ENCODE measurements around the gene PXYLP1. TPM values are rescaled to one million over a fixed set of nuclear protein-coding genes. Genes with fewer than 3 reads are reported as not detected.
"Not testable (repeated sequence)": the region's sequence is repeated elsewhere in the genome, so short reads cannot be mapped to it uniquely, and the experiment has no call there.

PXYLP1 gene
- total RNA-seq, 2 experiments from 2014 or later: 21.2 to 22.6 TPM

GRCh38 chr3:141204343-141204742 lies 27.3 kb upstream of the PXYLP1 start:
- Histone ChIP-seq H3K36me3 (ENCODE audit: insufficient read depth, low read length) (no peaks in the 10 kb centered on the region), H3K4me3 (ENCODE audit: low read length) (no peak overlapping the region), H3K27ac (ENCODE audit: low read depth in 1 of 2, low read length in 2 of 2) (no peak overlapping the region), H3K27me3 (ENCODE audit: control insufficient read depth in 1 of 2, insufficient read depth in 2 of 2, low read length in 2 of 2) (no peaks in the 10 kb centered on the region), H3K4me1 (ENCODE audit: insufficient read depth, low read length) (no peaks in the 10 kb centered on the region), H3K9me3 (ENCODE audit: control insufficient read depth in 1 of 2, insufficient read depth in 1 of 2, low read length in 2 of 2) (no peaks in the 10 kb centered on the region)
- TF ChIP-seq CTCF (IDR thresholded peaks at IDR 0.05): no peak
- intact Hi-C loops (cut with DNase I, micrococcal nuclease): no loop called here
- Mint-ChIP-seq H3K4me3 (no peak overlapping the region), H3K4me1 (ENCODE audit: low read depth) (no peaks in the 10 kb centered on the region), H3K27ac (no peak overlapping the region), H3K9me3 (no peaks in the 10 kb centered on the region), H3K36me3 (ENCODE audit: low read depth) (no peaks in the 10 kb centered on the region), H3K27me3 (no peaks in the 10 kb centered on the region)
- DNase-seq: no peak
- CTCF ChIA-PET: no interaction called here
- POLR2A ChIA-PET: no interaction called here
- ATAC-seq (ENCODE audit: poor library complexity): no peak

GRCh38 chr3:141211306-141211705 lies 20.3 kb upstream of the PXYLP1 start:
- H3K4me1 Mint-ChIP-seq (ENCODE audit: low read depth); H3K9me3 Mint-ChIP-seq; CTCF ChIA-PET; H3K4me1 ChIP-seq (ENCODE audit: insufficient read depth, low read length); H3K27me3 Mint-ChIP-seq; ATAC-seq (ENCODE audit: poor library complexity); H3K36me3 ChIP-seq (ENCODE audit: insufficient read depth, low read length); H3K27me3 ChIP-seq (ENCODE audit: control insufficient read depth in 1 of 2, insufficient read depth in 2 of 2, low read length in 2 of 2); H3K9me3 ChIP-seq (ENCODE audit: control insufficient read depth in 1 of 2, insufficient read depth in 1 of 2, low read length in 2 of 2); intact Hi-C loops (cut with DNase I, micrococcal nuclease); DNase-seq; H3K27ac Mint-ChIP-seq; H3K4me3 Mint-ChIP-seq; H3K4me3 ChIP-seq (ENCODE audit: low read length); H3K36me3 Mint-ChIP-seq (ENCODE audit: low read depth); POLR2A ChIA-PET; H3K27ac ChIP-seq (ENCODE audit: low read depth in 1 of 2, low read length in 2 of 2): not testable (repeated sequence)

GRCh38 chr3:141212101-141212500 lies 19.5 kb upstream of the PXYLP1 start:
- intact Hi-C loops (cut with DNase I, micrococcal nuclease): no loop called here
- no peaks in the 10 kb centered on the region for H3K36me3 ChIP-seq (ENCODE audit: insufficient read depth, low read length)
- ChIA-PET POLR2A (no interaction called here), CTCF (no interaction called here)
- H3K27ac ChIP-seq (ENCODE audit: low read depth in 1 of 2, low read length in 2 of 2): no peak overlapping the region
- DNase-seq (no peak), ATAC-seq (ENCODE audit: poor library complexity) (no peak)
- H3K9me3 Mint-ChIP-seq: no peaks in the 10 kb centered on the region
- no peaks in the 10 kb centered on the region for H3K27me3 Mint-ChIP-seq
- H3K4me1 Mint-ChIP-seq (ENCODE audit: low read depth): no peaks in the 10 kb centered on the region
- no peak overlapping the region for H3K4me3 Mint-ChIP-seq
- H3K4me1 ChIP-seq (ENCODE audit: insufficient read depth, low read length): no peaks in the 10 kb centered on the region
- H3K36me3 Mint-ChIP-seq (ENCODE audit: low read depth): no peaks in the 10 kb centered on the region
- H3K9me3 ChIP-seq (ENCODE audit: control insufficient read depth in 1 of 2, insufficient read depth in 1 of 2, low read length in 2 of 2): no peaks in the 10 kb centered on the region
- H3K27me3 ChIP-seq (ENCODE audit: control insufficient read depth in 1 of 2, insufficient read depth in 2 of 2, low read length in 2 of 2): no peaks in the 10 kb centered on the region
- H3K27ac Mint-ChIP-seq: no peak overlapping the region
- TF ChIP-seq CTCF (IDR thresholded peaks at IDR 0.05): no peak
- no peak overlapping the region for H3K4me3 ChIP-seq (ENCODE audit: low read length)

DNA sequence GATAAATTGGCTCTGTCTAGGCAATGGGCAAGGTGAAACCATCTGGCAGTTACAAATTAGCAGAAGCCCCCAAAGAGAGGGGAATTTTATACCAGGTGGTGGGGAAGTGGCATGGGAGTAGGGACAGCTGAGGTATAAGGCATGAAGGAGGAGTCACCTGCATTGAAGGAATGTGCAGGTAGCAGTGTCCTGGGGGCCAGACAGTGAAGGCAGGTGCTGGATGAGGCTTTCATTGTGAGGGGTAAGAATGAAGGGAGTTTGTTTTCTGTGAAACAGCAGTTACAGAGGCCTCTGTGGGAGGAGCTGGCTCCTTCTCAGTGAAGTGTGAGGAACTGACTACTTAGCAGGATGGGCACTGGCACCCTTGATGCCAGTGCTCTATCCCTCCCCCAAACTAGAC lies 19.1 kb upstream of the PXYLP1 start:
- DNase-seq (no peak), ATAC-seq (ENCODE audit: poor library complexity) (no peak)
- H3K4me1 ChIP-seq (ENCODE audit: insufficient read depth, low read length): no peaks in the 10 kb centered on the region
- Mint-ChIP-seq H3K27ac (no peak overlapping the region), H3K27me3 (peaks cover 3% of the 10 kb centered on the region), H3K4me1 (ENCODE audit: low read depth) (no peaks in the 10 kb centered on the region), H3K36me3 (ENCODE audit: low read depth) (no peaks in the 10 kb centered on the region), H3K9me3 (no peaks in the 10 kb centered on the region), H3K4me3 (no peak overlapping the region)
- H3K36me3 ChIP-seq (ENCODE audit: insufficient read depth, low read length): no peaks in the 10 kb centered on the region
- no peaks in the 10 kb centered on the region for H3K9me3 ChIP-seq (ENCODE audit: control insufficient read depth in 1 of 2, insufficient read depth in 1 of 2, low read length in 2 of 2)
- no peak for TF ChIP-seq CTCF (IDR thresholded peaks at IDR 0.05)
- CTCF ChIA-PET: no interaction called here
- H3K27ac ChIP-seq (ENCODE audit: low read depth in 1 of 2, low read length in 2 of 2): no peak overlapping the region
- no peak overlapping the region for H3K4me3 ChIP-seq (ENCODE audit: low read length)
- POLR2A ChIA-PET: no interaction called here
- intact Hi-C loops (cut with DNase I, micrococcal nuclease): no loop called here
- H3K27me3 ChIP-seq (ENCODE audit: control insufficient read depth in 1 of 2, insufficient read depth in 2 of 2, low read length in 2 of 2): no peaks in the 10 kb centered on the region
